Psoas muscle (tissue), 8 donors: ENCODE results near the gene DHH. TPM values are rescaled to one million over a fixed set of nuclear protein-coding genes. Genes with fewer than 3 reads are reported as not detected.

Experiments used
- ATAC-seq, 4 donors: fragments of 200-7000 bp; cut with Tn5 transposase; one replicate each; pipeline ENCODE4 v1.9.1; 2020; ENCODE audit warnings: moderate library complexity in 3 of 4, mild to moderate bottlenecking in 2 of 4
- DNase-seq, 2 donors: peaks; one replicate each; pipeline ENCODE4 v3.0.0-alpha.2; 2020
- H3K27ac ChIP-seq: fragments of 200-600 bp; one replicate; pipeline ENCODE4 v1.8.0; 2022
- H3K27me3 ChIP-seq, 3 donors: fragments of 200-600 bp in 1 of 3; one replicate each; pipeline versions ENCODE4 v1.6.1 to v1.8.0; 2013 to 2022; ENCODE audit warnings: low read length in 2 of 3, mild to moderate bottlenecking in 2 of 3, moderate library complexity in 1 of 3; ENCODE audit not compliant: insufficient read depth in 3 of 3
- H3K36me3 ChIP-seq, 2 donors: fragments of 200-600 bp in 1 of 2; one replicate each; pipeline versions ENCODE4 v1.6.1 to v1.8.0; 2013 to 2022; ENCODE audit warnings: low read depth in 1 of 2, mild to moderate bottlenecking in 1 of 2, moderate library complexity in 1 of 2; ENCODE audit not compliant: insufficient read depth in 1 of 2
- H3K4me1 ChIP-seq: fragments of 200-600 bp; one replicate; pipeline ENCODE4 v1.8.0; 2022
- H3K4me3 ChIP-seq: fragments of 200-600 bp; one replicate; pipeline ENCODE4 v1.8.0; 2022; ENCODE audit warnings: mild to moderate bottlenecking
- H3K9me3 ChIP-seq: fragments of 200-600 bp; one replicate; pipeline ENCODE4 v1.8.0; 2022
- WGBS, 3 donors: extraction: QIAGEN DNeasy Blood & Tissue Kit; methylation state at CpG; one replicate each; pipeline versions ENCODE4 v1.1.6 to v1.1.7; 2013; 5-methylcytosine and 5-hydroxymethylcytosine counted together
- intact Hi-C, 2 donors: fragments of 100-400 bp; cut with DNase I; formaldehyde crosslinking; loops; one replicate each; pipeline versions ENCODE4 v1.11.0 to v1.14.2; 2022
- polyA plus RNA-seq, 3 donors: library from polyadenylated mRNA; stranded (reverse); fragments of 200-250 nt; gene quantifications; one replicate each; pipeline ENCODE4 v1.2.3, GENCODE V29; 2013
- total RNA-seq, 4 donors: library from RNA; stranded (reverse); fragmentation: NEBNext Ultra II Directional in 2 of 4; extraction: Animal tissue kit (Norgen Biotek cat#: 25700) in 2 of 4; gene quantifications; one replicate each; pipeline versions ENCODE4 v1.2.1 to v1.2.4, GENCODE V29; 2021 to 2023
- TF ChIP-seq, protein P1 (sequence below): fragments of 200-600 bp; IDR thresholded peaks from one replicate; pipeline ENCODE4 v1.8.0; 2022; ENCODE audit warnings: antibody characterized with exemption
- donor health status: healthy with polysubstance abuse.
- donor health status: DM: no; HTN: no; CAD: no; lungs with moderate emphysema.
- donor health status: Bipolar disorder and iron deficiency.
- donor health status: healthy.
- donor health status: DM: yes; HTN: yes; CAD: no.
- donor health status: DM: no; HTN: no; CAD: no.
- donor health status: DM: no; HTN: no; CAD: no.
- donor health status: DM: yes; HTN: yes; CAD: no.

The DHH gene
- total and polyA plus RNA-seq, 7 donors = 0.07 to 0.43 (median 0.17) TPM

DNA sequence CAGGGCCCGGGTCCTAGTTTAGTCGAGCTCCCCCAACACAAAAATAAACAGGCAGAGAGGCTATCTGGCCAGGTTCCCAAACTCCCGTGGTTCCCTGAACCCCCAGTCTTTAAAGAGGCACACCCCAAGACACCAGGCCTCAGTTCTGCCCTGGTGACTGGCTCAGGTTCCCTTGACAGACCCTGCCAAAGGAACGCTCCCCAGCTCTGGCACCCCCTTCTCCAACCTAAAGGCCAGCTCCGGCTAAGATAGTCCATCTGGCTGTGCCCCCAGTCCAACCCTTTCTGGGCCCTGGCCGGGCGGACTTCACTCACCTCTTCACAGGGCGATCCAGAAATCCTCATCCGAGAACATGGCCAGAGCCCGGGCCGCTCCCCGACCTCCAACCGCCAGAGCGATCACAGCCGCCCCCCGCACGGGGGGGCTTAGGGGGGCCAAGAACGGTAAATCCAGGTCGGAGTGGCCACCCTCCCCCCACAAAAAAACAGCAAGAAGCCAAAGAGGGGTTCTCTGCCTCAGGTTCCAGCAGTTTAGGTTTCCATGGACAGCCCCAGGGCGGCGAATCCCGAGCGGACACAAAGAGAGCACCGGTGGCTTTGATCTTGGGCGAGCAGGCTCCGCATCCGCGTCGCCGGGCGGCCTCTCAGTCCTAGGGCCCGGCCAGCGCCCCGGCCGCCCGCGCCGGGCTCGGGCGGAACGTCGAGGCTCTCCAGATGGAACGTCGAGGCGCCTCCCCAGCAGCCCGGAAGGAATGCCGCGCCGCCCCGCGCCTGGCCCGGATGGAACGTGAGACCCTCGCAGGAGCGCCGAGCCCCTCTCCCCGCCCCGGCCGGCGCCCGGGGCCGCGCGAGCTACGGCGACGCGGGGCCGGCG, 35.1 kb downstream of the DHH start:
- 0 to 1% (median 0%) methylated on average over 51 to 70 of the region's 70 CpGs for WGBS, 3 donors
- Histone ChIP-seq H3K4me1 (peaks cover 37% of the 10 kb centered on the region), H3K27me3 (no peaks in the 10 kb centered on the region), H3K9me3 (no peaks in the 10 kb centered on the region), H3K27ac (peak overlapping the region; percentile 95), H3K4me3 (peak overlapping the region; percentile 99), H3K36me3 (peaks cover 0 to 7% of the 10 kb centered on the region in 2 donors)
- intact Hi-C loops = loop anchor here (5.0 to 10.0 kb wide), 4 partner anchors 37 to 175 kb away; no protein-coding TSS in a partner anchor
- ATAC-seq = peak; percentile 1 to 17 (median 10)
- peak in 1 of 2 donors; percentile 74 for DNase-seq
- TF ChIP-seq, protein P1, sequence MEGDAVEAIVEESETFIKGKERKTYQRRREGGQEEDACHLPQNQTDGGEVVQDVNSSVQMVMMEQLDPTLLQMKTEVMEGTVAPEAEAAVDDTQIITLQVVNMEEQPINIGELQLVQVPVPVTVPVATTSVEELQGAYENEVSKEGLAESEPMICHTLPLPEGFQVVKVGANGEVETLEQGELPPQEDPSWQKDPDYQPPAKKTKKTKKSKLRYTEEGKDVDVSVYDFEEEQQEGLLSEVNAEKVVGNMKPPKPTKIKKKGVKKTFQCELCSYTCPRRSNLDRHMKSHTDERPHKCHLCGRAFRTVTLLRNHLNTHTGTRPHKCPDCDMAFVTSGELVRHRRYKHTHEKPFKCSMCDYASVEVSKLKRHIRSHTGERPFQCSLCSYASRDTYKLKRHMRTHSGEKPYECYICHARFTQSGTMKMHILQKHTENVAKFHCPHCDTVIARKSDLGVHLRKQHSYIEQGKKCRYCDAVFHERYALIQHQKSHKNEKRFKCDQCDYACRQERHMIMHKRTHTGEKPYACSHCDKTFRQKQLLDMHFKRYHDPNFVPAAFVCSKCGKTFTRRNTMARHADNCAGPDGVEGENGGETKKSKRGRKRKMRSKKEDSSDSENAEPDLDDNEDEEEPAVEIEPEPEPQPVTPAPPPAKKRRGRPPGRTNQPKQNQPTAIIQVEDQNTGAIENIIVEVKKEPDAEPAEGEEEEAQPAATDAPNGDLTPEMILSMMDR = no peak

GRCh38 chr12:49059045-49059298, 35.6 kb downstream of the DHH start:
- TF ChIP-seq, protein P1 = no peak
- H3K27me3 ChIP-seq = no peaks in the 10 kb centered on the region
- peaks cover 33% of the 10 kb centered on the region for H3K4me1 ChIP-seq
- peaks cover 0 to 13% of the 10 kb centered on the region in 2 donors for H3K36me3 ChIP-seq
- no peak for ATAC-seq
- H3K4me3 ChIP-seq = peak overlapping the region; percentile 99
- intact Hi-C loops = loop anchor here (5.0 kb wide), 1 partner anchor 37 kb away; no protein-coding TSS in a partner anchor
- peak overlapping the region; percentile 95 for H3K27ac ChIP-seq
- DNase-seq = no peak
- 0% methylated on average over 1 of the region's 1 CpG for WGBS, 3 donors
- H3K9me3 ChIP-seq = no peaks in the 10 kb centered on the region

- intact Hi-C loops = loop anchor here (5.0 kb wide), 1 partner anchor 36 kb away; no protein-coding TSS in a partner anchor
- no peaks in the 10 kb centered on the region for H3K9me3 ChIP-seq
- 4 to 5% (median 4%) methylated on average over 5 of the region's 5 CpGs for WGBS, 3 donors
- DNase-seq = no peak
- H3K27me3 ChIP-seq = no peaks in the 10 kb centered on the region
- H3K27ac ChIP-seq = peak overlapping the region; percentile 95
- H3K4me3 ChIP-seq = peak overlapping the region; percentile 99
- ATAC-seq = no peak
- TF ChIP-seq, protein P1 = no peak
- H3K4me1 ChIP-seq = peaks cover 33% of the 10 kb centered on the region
- H3K36me3 ChIP-seq = peaks cover 0 to 17% of the 10 kb centered on the region in 2 donors
These were observed 36.1 kb downstream of the DHH start for GRCh38 chr12:49058366-49059044.

DNA sequence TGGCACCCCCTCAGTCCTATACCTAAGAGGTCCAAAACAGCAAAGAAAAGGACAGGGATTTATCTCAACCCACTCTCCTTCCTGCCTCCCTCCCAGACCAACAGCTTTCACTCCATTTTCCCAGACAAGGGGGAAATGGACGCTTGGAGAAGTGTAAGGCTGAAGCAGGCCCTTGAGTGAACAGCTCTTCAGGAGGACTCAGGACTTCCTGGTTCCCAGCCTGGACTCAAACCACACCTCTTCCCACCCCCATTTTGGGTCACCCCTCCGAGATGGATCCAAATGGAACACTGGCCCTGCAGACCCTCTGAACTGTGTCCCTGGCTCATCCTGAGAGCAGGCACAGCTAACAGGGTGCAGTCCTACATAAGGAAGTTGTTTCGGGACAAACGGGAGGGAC, 36.7 kb downstream of the DHH start:
- no peaks in the 10 kb centered on the region for H3K27me3 ChIP-seq
- ATAC-seq (no peak), DNase-seq (no peak)
- peaks cover 2 to 24% of the 10 kb centered on the region in 2 donors for H3K36me3 ChIP-seq
- H3K27ac ChIP-seq = peak overlapping the region; percentile 95
- H3K9me3 ChIP-seq = no peaks in the 10 kb centered on the region
- peak overlapping the region; percentile 99 for H3K4me3 ChIP-seq
- WGBS, 3 donors = 1 to 8% (median 2%) methylated on average over 4 of the region's 4 CpGs
- peaks cover 33% of the 10 kb centered on the region for H3K4me1 ChIP-seq
- TF ChIP-seq, protein P1 = no peak
- intact Hi-C loops = loop anchor here (5.0 kb wide), 1 partner anchor 36 kb away; no protein-coding TSS in a partner anchor
